Measurements from ENCODE around the gene CD200.

CD200 gene

GRCh38 chr3:112333002-112333380 is at the start of gene CD200:
CD200 (plus strand) TSS chr3:112333156; CDS start chr3:112333213, 57 bp downstream.
- DNase-seq (ENCODE audit: low read depth in 3 of 3): peak; percentile 21 to 67 (median 38)

GRCh38 chr3:112289011-112289410 is 43.9 kb upstream of the CD200 start:
- DNase-seq (ENCODE audit: low read depth in 3 of 3): no peak

- no peak for DNase-seq (ENCODE audit: low read depth in 3 of 3)
These were observed 39.3 kb upstream of the CD200 start, which contains the start of gene SLC9C1 for GRCh38 chr3:112293368-112294321. SLC9C1 (minus strand) TSS chr3:112294216; CDS start chr3:112286791, 7,425 bp downstream.

- DNase-seq (ENCODE audit: low read depth in 3 of 3): no peak
These were observed 35.2 kb upstream of the CD200 start for GRCh38 chr3:112297714-112298113.

- DNase-seq (ENCODE audit: low read depth in 3 of 3): no peak
These were observed 34.2 kb upstream of the CD200 start for GRCh38 chr3:112298781-112299180.

GRCh38 chr3:112302150-112302830 is 30.7 kb upstream of the CD200 start:
- no peak for DNase-seq (ENCODE audit: low read depth in 3 of 3)

- DNase-seq (ENCODE audit: low read depth in 3 of 3): no peak
These were observed 29.8 kb upstream of the CD200 start for GRCh38 chr3:112302881-112303763.

GRCh38 chr3:112303764-112304325 is 29.1 kb upstream of the CD200 start:
- no peak for DNase-seq (ENCODE audit: low read depth in 3 of 3)

GRCh38 chr3:112304611-112305010 is 28.3 kb upstream of the CD200 start:
- DNase-seq (ENCODE audit: low read depth in 3 of 3): no peak

GRCh38 chr3:112306825-112307224 is 26.1 kb upstream of the CD200 start:
- DNase-seq (ENCODE audit: low read depth in 3 of 3): no peak

- no peak for DNase-seq (ENCODE audit: low read depth in 3 of 3)
These were observed 25.4 kb upstream of the CD200 start for GRCh38 chr3:112307557-112307956.

- no peak for DNase-seq (ENCODE audit: low read depth in 3 of 3)
These were observed 24.6 kb upstream of the CD200 start for GRCh38 chr3:112308151-112308911.

- no peak for DNase-seq (ENCODE audit: low read depth in 3 of 3)
These were observed 18.3 kb upstream of the CD200 start for GRCh38 chr3:112314649-112315048.

GRCh38 chr3:112315791-112316190 is 17.2 kb upstream of the CD200 start:
- no peak for DNase-seq (ENCODE audit: low read depth in 3 of 3)

- no peak for DNase-seq (ENCODE audit: low read depth in 3 of 3)
These were observed 13.3 kb upstream of the CD200 start for GRCh38 chr3:112319516-112320276.

- DNase-seq (ENCODE audit: low read depth in 3 of 3): no peak
These were observed 12.3 kb upstream of the CD200 start for GRCh38 chr3:112320691-112321090.

- no peak for DNase-seq (ENCODE audit: low read depth in 3 of 3)
These were observed 10.9 kb upstream of the CD200 start for GRCh38 chr3:112321867-112322652.

- DNase-seq (ENCODE audit: low read depth in 3 of 3): no peak
These were observed 5.5 kb upstream of the CD200 start for GRCh38 chr3:112327371-112327951.

- no peak for DNase-seq (ENCODE audit: low read depth in 3 of 3)
These were observed 1.1 kb upstream of the CD200 start for GRCh38 chr3:112331851-112332250.
